ENCODE results near the gene GALNT14. TPM values are rescaled to one million over a fixed set of nuclear protein-coding genes. Genes with fewer than 3 reads are reported as not detected.

GALNT14 gene
- total and polyA plus RNA-seq, 4 experiments from 2014 or later, result 0.32 TPM; not detected in 3

GRCh38 chr2:30985493-30986230 is 152.6 kb downstream of the GALNT14 start:
- Histone ChIP-seq H3K27me3 (ENCODE audit: insufficient read depth, low read length) (no peaks in the 10 kb centered on the region), H3K4me1 (ENCODE audit: insufficient read depth, low read length) (no peaks in the 10 kb centered on the region), H3K36me3 (ENCODE audit: insufficient read depth, low read length) (no peaks in the 10 kb centered on the region), H3K4me3 (ENCODE audit: low read length in 2 of 2) (no peak overlapping the region), H3K27ac (ENCODE audit: low read depth, low read length) (no peak overlapping the region), H3K9me3 (ENCODE audit: control insufficient read depth in 1 of 2, low read length in 2 of 2) (no peaks in the 10 kb centered on the region)
- peaks cover 2 to 3% of the 10 kb centered on the region in 2 donors for H3K27me3 Mint-ChIP-seq
- CTCF ChIA-PET (ENCODE audit: partially characterized antibody), result no interaction called here
- POLR2A ChIA-PET (ENCODE audit: partially characterized antibody), result no interaction called here
- no peaks in the 10 kb centered on the region for H3K4me1 Mint-ChIP-seq
- DNase-seq, result no peak
- intact Hi-C loops (cut with micrococcal nuclease), result no loop called here
- no peak overlapping the region for H3K4me3 Mint-ChIP-seq
- no peak overlapping the region for H3K27ac Mint-ChIP-seq
- no peaks in the 10 kb centered on the region for H3K36me3 Mint-ChIP-seq
- no peaks in the 10 kb centered on the region for H3K9me3 Mint-ChIP-seq

GRCh38 chr2:30984148-30984547 is 154.1 kb downstream of the GALNT14 start:
- no peak overlapping the region for H3K27ac Mint-ChIP-seq
- H3K36me3 ChIP-seq (ENCODE audit: insufficient read depth, low read length), result no peaks in the 10 kb centered on the region
- peaks cover 2 to 4% of the 10 kb centered on the region in 2 donors for H3K27me3 Mint-ChIP-seq
- no peak overlapping the region for H3K4me3 ChIP-seq (ENCODE audit: low read length in 2 of 2)
- POLR2A ChIA-PET (ENCODE audit: partially characterized antibody), result no interaction called here
- intact Hi-C loops (cut with micrococcal nuclease), result no loop called here
- no peak for DNase-seq
- H3K27ac ChIP-seq (ENCODE audit: low read depth, low read length), result no peak overlapping the region
- no peaks in the 10 kb centered on the region for H3K9me3 ChIP-seq (ENCODE audit: control insufficient read depth in 1 of 2, low read length in 2 of 2)
- CTCF ChIA-PET (ENCODE audit: partially characterized antibody), result no interaction called here
- H3K27me3 ChIP-seq (ENCODE audit: insufficient read depth, low read length), result no peaks in the 10 kb centered on the region
- H3K9me3 Mint-ChIP-seq, result no peaks in the 10 kb centered on the region
- H3K4me1 ChIP-seq (ENCODE audit: insufficient read depth, low read length), result no peaks in the 10 kb centered on the region
- H3K4me3 Mint-ChIP-seq, result no peak overlapping the region
- no peaks in the 10 kb centered on the region for H3K36me3 Mint-ChIP-seq
- no peaks in the 10 kb centered on the region for H3K4me1 Mint-ChIP-seq

GRCh38 chr2:30981510-30981909 is 156.7 kb downstream of the GALNT14 start:
- no peaks in the 10 kb centered on the region for H3K36me3 ChIP-seq (ENCODE audit: insufficient read depth, low read length)
- peaks cover 0 to 2% (median 0%) of the 10 kb centered on the region in 8 donors for H3K9me3 Mint-ChIP-seq
- intact Hi-C loops (cut with micrococcal nuclease), result no loop called here
- H3K36me3 Mint-ChIP-seq, result no peaks in the 10 kb centered on the region
- no peak overlapping the region for H3K27ac ChIP-seq (ENCODE audit: low read depth, low read length)
- DNase-seq, result no peak
- no peaks in the 10 kb centered on the region for H3K9me3 ChIP-seq (ENCODE audit: control insufficient read depth in 1 of 2, low read length in 2 of 2)
- H3K4me1 Mint-ChIP-seq, result no peaks in the 10 kb centered on the region
- H3K4me3 ChIP-seq (ENCODE audit: low read length in 2 of 2), result no peak overlapping the region
- ChIA-PET POLR2A (ENCODE audit: partially characterized antibody) (no interaction called here), CTCF (ENCODE audit: partially characterized antibody) (no interaction called here)
- peaks cover 4 to 10% of the 10 kb centered on the region in 2 donors for H3K27me3 Mint-ChIP-seq
- H3K27me3 ChIP-seq (ENCODE audit: insufficient read depth, low read length), result no peaks in the 10 kb centered on the region
- no peak overlapping the region for H3K4me3 Mint-ChIP-seq
- no peaks in the 10 kb centered on the region for H3K4me1 ChIP-seq (ENCODE audit: insufficient read depth, low read length)
- no peak overlapping the region for H3K27ac Mint-ChIP-seq

GRCh38 chr2:30981096-30981495 is 157.1 kb downstream of the GALNT14 start:
- POLR2A ChIA-PET (ENCODE audit: partially characterized antibody), result no interaction called here
- H3K36me3 ChIP-seq (ENCODE audit: insufficient read depth, low read length), result no peaks in the 10 kb centered on the region
- Mint-ChIP-seq H3K9me3 (peaks cover 0 to 2% (median 0%) of the 10 kb centered on the region in 8 donors), H3K4me1 (no peaks in the 10 kb centered on the region), H3K36me3 (no peaks in the 10 kb centered on the region), H3K27me3 (peaks cover 4 to 10% of the 10 kb centered on the region in 2 donors), H3K27ac (no peak overlapping the region), H3K4me3 (no peak overlapping the region)
- CTCF ChIA-PET (ENCODE audit: partially characterized antibody), result no interaction called here
- no peaks in the 10 kb centered on the region for H3K27me3 ChIP-seq (ENCODE audit: insufficient read depth, low read length)
- intact Hi-C loops (cut with micrococcal nuclease), result no loop called here
- H3K9me3 ChIP-seq (ENCODE audit: control insufficient read depth in 1 of 2, low read length in 2 of 2), result no peaks in the 10 kb centered on the region
- no peak for DNase-seq
- H3K27ac ChIP-seq (ENCODE audit: low read depth, low read length), result no peak overlapping the region
- H3K4me1 ChIP-seq (ENCODE audit: insufficient read depth, low read length), result no peaks in the 10 kb centered on the region
- no peak overlapping the region for H3K4me3 ChIP-seq (ENCODE audit: low read length in 2 of 2)

GRCh38 chr2:30979822-30980245 is 158.4 kb downstream of the GALNT14 start:
- Mint-ChIP-seq H3K36me3 (no peaks in the 10 kb centered on the region), H3K27ac (no peak overlapping the region), H3K9me3 (peaks cover 0 to 2% (median 0%) of the 10 kb centered on the region in 8 donors), H3K27me3 (peaks cover 6 to 8% of the 10 kb centered on the region in 2 donors), H3K4me1 (no peaks in the 10 kb centered on the region), H3K4me3 (no peak overlapping the region)
- H3K9me3 ChIP-seq (ENCODE audit: control insufficient read depth in 1 of 2, low read length in 2 of 2), result no peaks in the 10 kb centered on the region
- intact Hi-C loops (cut with micrococcal nuclease), result no loop called here
- POLR2A ChIA-PET (ENCODE audit: partially characterized antibody), result no interaction called here
- H3K36me3 ChIP-seq (ENCODE audit: insufficient read depth, low read length), result no peaks in the 10 kb centered on the region
- no peak overlapping the region for H3K27ac ChIP-seq (ENCODE audit: low read depth, low read length)
- no peak overlapping the region for H3K4me3 ChIP-seq (ENCODE audit: low read length in 2 of 2)
- CTCF ChIA-PET (ENCODE audit: partially characterized antibody), result no interaction called here
- no peaks in the 10 kb centered on the region for H3K4me1 ChIP-seq (ENCODE audit: insufficient read depth, low read length)
- no peaks in the 10 kb centered on the region for H3K27me3 ChIP-seq (ENCODE audit: insufficient read depth, low read length)
- no peak for DNase-seq

- Histone ChIP-seq H3K4me3 (ENCODE audit: low read length in 2 of 2) (no peak overlapping the region), H3K4me1 (ENCODE audit: insufficient read depth, low read length) (no peaks in the 10 kb centered on the region), H3K27me3 (ENCODE audit: insufficient read depth, low read length) (no peaks in the 10 kb centered on the region), H3K9me3 (ENCODE audit: control insufficient read depth in 1 of 2, low read length in 2 of 2) (no peaks in the 10 kb centered on the region), H3K27ac (ENCODE audit: low read depth, low read length) (no peak overlapping the region), H3K36me3 (ENCODE audit: insufficient read depth, low read length) (no peaks in the 10 kb centered on the region)
- H3K9me3 Mint-ChIP-seq, result peaks cover 0 to 2% (median 0%) of the 10 kb centered on the region in 8 donors
- H3K4me1 Mint-ChIP-seq, result no peaks in the 10 kb centered on the region
- no peak overlapping the region for H3K27ac Mint-ChIP-seq
- H3K4me3 Mint-ChIP-seq, result no peak overlapping the region
- peaks cover 4 to 8% of the 10 kb centered on the region in 2 donors for H3K27me3 Mint-ChIP-seq
- intact Hi-C loops (cut with micrococcal nuclease), result no loop called here
- POLR2A ChIA-PET (ENCODE audit: partially characterized antibody), result no interaction called here
- DNase-seq, result no peak
- no peaks in the 10 kb centered on the region for H3K36me3 Mint-ChIP-seq
- CTCF ChIA-PET (ENCODE audit: partially characterized antibody), result no interaction called here
Observed at GRCh38 chr2:30978854-30979253, 159.4 kb downstream of the GALNT14 start.

GRCh38 chr2:30978044-30978443 is 160.2 kb downstream of the GALNT14 start:
- ChIA-PET CTCF (ENCODE audit: partially characterized antibody) (no interaction called here), POLR2A (ENCODE audit: partially characterized antibody) (no interaction called here)
- no peaks in the 10 kb centered on the region for H3K36me3 Mint-ChIP-seq
- DNase-seq, result no peak
- intact Hi-C loops (cut with micrococcal nuclease), result no loop called here
- no peak overlapping the region for H3K27ac Mint-ChIP-seq
- Histone ChIP-seq H3K27me3 (ENCODE audit: insufficient read depth, low read length) (no peaks in the 10 kb centered on the region), H3K4me1 (ENCODE audit: insufficient read depth, low read length) (no peaks in the 10 kb centered on the region), H3K4me3 (ENCODE audit: low read length in 2 of 2) (no peak overlapping the region), H3K36me3 (ENCODE audit: insufficient read depth, low read length) (no peaks in the 10 kb centered on the region), H3K9me3 (ENCODE audit: control insufficient read depth in 1 of 2, low read length in 2 of 2) (no peaks in the 10 kb centered on the region), H3K27ac (ENCODE audit: low read depth, low read length) (no peak overlapping the region)
- no peak overlapping the region for H3K4me3 Mint-ChIP-seq
- no peaks in the 10 kb centered on the region for H3K4me1 Mint-ChIP-seq
- peaks cover 0 to 2% (median 0%) of the 10 kb centered on the region in 8 donors for H3K9me3 Mint-ChIP-seq
- H3K27me3 Mint-ChIP-seq, result peaks cover 4 to 8% of the 10 kb centered on the region in 2 donors
